NCI-H524 (cell line): Measurements from ENCODE around the gene OCA2.
"Not testable (repeated sequence)": the region's sequence is repeated elsewhere in the genome, so short reads cannot be mapped to it uniquely, and the experiment has no call there.

Experiments
- DNase-seq, 2 experiments: peaks; one replicate each; lab custom pipeline; 2025; lab: John Stamatoyannopoulos, UW

OCA2 gene

DNA sequence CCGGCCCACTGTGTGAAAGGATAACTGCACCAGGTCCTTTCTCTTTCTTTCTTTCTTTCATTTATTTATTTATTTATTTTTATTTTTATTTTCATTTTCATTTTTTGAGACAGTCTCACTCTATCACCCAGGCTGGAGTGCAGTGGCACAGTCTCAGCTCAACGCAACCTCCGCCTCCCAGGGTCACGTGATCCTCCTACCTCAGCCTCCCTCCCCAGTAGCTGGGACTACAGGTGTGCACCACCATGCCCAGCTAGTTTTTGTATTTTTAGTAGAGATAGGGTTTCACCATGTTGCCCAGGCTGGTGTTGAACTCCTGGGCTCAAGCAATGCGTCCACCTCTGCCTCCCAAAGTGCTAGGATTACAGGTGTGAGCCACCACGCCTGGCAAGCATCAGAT is 146.5 kb downstream of the OCA2 start:
- DNase-seq = not testable (repeated sequence)

DNA sequence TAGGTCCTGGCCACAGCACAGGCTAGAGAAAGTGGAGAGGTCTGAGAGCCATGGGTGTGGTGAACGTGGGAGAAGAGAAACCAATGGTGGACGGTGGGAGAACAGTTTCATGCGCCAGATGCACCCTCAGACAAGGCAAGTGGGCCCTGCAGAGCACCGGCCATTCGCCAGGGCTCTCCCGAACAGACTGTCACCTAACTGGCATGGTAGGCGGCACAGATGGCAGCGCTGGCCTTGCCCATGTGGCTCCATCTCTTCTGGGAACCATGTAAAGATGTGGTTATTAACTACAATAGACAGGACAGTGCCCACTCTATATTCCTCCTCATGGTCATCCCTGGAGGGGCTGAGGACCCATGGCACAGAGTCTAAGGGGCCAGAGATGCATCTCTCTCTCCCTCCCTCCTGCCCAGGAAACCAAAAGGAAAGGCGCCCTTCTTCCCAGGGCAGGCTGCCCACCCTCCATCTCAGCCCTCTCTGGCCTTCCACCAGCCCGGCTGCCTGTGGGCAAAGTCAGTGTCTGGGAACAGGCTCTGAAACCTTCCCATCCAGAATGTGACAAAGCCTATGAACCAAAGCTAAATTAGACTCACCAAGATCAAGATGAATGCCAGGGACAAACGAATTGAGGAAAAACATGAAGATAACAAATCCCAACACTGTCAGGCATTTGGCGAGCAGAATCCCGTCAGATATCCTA is 147.8 kb downstream of the OCA2 start:
- DNase-seq = no peak

DNA sequence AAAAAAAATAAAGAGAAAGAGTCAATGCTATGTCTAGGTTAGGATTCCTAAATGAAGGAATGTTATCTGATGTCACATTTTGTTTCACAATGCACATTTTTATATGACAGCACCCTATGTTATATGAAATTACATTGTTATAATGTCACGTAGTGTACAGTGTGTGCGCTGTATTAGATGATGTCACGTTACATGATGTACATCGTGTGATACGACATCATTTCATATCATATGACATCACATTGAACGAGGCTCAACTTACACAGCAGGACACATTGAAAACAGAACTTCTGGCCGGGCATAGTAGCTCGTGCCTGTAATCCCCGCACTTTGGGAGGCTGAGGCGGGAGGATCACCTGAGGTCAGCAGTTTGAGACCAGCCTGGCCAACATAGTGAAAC is 150.0 kb downstream of the OCA2 start:
- DNase-seq = no peak

DNA sequence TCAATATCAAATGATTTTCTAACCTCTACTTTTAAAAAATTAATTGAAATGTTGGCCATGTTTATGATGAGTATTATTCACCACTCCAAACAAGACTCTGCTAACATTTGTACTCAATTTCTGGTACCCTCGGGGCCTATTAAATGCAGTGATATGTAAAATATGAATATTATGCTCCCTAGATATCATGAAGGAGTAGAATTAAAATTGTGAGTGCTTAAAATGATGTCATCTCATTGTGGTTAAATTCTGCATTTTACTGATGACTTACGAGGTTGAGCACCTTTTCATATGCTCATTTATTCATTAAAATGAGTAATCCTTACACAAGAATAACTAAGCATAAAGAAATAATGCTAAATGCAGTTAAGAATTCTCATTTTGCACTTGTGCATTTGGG is 159.9 kb downstream of the OCA2 start:
- DNase-seq = no peak

DNA sequence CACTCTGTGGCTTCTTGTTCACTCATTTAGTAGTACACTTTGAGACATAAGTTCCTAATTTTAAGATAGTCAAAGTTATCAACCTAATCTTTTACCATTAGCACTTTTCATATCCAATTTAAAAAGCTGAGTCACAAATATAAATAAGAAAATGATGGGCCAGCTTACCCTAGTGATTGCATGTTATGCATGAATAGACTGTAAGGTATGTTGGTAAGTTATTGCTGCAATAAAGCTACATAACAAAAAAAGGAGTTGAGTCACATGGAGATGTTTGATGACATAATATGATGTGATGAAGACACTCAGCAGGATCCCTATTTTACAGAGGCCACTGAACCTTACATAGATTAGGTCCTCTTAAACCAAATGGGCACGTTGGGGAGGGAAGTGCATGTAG is 161.3 kb downstream of the OCA2 start:
- no peak for DNase-seq

DNA sequence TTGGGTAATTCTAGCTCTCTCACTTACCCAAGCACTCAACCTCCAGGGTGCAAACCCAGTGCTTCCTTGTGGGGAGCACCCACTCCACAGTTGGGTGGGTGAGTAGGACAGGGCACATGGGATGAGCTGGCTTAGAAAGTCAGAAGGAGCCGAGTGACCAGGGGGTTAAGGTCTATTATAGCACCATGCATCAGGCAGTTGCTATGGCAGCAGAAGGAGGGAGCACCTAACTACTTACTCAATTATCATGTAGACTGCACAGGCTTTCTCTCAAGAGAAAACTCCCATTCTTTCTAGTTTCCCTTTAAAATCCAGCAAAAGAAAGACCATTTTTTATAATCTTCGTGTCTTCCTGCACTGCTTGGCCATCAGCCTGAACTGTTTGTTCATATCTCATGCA is 163.0 kb downstream of the OCA2 start:
- no peak for DNase-seq

DNA sequence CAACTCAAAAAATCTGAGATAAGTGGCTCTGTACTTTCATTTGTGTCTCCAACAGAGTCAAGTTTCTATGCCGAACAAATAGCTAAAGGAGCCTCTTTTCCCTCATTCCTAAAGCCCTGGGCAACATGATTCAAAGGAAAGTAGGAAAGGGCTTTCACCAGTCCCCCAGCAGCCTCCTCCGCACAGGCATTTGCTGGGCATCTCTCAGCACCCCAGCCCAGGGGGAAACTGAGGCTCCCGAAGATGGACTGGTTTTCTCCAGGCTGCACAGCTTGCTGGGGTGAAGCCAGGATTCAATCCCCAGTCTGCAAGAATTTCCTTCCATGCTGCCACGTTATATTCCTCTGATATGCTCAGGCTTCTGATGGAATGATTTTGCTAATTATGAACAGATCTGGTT is 163.8 kb downstream of the OCA2 start:
- no peak for DNase-seq

DNA sequence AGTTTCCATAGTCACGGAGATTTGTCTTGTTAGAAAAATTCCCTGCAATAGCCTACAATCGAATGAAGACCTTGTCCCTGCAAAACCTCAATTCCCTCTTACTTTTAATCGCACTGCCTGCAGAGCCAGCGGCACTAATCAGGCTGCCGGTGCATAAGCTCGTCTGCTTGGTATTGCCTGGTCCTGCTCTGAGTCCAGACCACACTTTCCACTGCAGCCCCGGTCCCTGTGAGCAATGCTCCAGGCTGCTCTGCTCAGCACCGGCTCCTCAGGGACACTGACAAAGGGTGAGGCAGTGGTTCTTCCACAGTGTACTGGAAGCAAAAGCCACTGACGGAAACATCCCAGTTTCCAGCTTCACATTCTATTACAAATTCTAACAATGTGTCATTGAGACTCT is 164.3 kb downstream of the OCA2 start:
- DNase-seq = no peak

DNA sequence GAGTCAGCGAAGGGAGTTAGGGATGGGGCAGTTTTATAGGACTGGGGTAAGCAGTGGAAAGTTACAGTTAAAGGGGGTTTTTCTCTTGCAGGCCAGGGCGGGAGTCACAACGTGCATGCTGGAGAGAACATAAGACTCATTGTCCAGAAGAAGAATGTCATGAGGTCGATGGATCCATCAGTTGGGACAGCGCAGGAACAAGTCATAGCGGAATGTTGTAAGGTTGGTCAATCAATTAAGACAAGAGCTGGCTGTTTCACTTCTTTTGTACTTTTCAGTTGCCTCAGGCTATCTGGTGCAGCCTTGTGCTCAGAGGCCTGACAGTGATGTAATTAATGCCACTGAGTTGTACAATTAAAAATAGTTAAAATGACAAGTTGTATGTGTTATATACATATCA is 165.6 kb downstream of the OCA2 start:
- DNase-seq = no peak

DNA sequence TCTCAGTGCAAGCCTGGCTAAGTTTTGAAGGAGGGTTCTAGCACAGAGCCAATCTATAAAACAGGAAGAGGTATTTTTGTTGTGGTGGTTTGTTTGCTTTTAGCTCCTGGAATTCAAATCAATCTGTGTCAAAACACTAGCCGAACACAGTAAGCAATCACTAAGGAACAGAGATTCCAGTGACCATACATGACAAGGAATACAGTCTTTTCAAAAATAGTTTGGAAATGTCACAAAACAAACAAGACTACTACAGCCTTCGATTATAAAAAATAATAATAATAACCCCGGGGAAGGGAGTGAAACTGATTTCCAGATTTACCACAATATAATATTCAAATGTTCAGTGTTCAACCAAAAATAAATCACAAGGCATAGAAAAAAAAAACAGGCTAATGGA is 166.5 kb downstream of the OCA2 start:
- DNase-seq = no peak

DNA sequence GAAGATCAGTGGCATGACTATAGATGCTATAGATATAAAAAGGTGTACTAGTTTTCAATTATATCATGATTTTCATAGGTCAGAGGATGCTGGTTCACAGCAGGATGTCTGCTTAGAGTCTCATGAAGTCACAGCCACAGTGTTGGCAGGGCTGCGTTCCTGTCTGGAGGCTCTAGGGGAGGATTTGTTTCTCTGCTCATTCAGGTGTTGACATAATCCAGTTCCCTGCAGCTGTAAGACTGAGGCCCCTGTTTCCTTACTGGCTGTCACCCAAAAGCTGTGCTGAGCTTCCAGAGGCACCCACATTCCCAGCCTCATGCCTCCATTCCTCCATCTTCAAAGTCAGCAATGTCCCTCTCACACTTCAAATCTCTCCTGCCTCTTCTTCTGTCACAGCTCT is 170.7 kb downstream of the OCA2 start:
- no peak for DNase-seq

DNA sequence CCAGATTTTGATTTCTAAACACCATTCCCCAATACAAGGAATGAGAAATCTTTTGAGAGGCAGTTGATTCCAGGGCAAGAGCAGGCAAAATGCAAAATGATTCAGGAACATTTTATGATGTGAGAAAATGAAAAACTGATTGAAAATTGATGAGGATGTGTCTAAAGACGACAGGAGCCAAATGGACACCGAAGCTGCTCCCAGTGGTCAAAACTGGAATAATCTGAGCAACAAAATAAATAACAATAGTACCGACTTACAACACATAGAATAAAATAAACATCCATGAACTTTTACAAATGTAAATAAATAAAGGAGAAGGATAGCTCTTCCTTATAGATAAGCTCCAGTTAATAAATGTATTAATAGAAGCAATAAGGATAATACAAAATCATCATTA is 186.8 kb downstream of the OCA2 start:
- DNase-seq = no peak

DNA sequence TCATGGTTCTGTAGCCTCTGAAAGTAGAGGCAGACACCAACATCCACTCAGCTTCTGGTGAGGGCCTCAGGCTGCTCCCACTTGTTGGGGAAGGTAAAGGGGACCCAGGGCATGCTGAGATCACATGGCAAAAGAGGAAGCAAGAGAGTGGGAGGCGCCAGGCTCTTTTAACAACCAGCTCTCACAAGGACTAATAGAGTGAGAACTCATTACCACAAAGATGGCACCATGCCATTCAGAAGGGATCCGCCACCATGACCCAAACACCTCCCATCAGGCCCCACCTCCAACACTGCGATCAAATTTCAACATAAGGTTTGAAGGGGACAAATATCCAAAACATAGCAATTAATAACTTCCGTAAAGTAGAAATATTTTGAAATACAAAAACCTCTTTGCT is 192.3 kb downstream of the OCA2 start:
- no peak for DNase-seq

DNA sequence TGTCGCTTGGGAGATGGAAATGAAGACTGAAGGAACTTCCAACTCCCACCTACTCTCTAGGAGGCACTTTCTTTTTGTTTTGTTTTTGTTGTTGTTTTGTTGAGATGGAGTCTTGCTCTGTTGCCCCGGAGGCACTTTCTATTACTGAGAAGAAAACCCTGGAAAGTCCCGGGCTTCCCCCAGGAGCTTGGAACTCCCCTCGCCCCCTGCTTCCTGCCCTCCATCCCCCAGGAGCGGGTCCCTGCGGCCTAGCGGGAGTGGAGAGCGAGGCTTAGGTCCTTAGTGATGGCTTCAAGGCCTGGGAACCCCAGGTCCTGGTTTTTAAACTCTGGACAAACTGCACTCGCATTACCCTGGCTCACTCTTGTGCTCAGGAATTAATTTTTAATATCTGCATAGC is 195.7 kb downstream of the OCA2 start:
- no peak for DNase-seq

DNA sequence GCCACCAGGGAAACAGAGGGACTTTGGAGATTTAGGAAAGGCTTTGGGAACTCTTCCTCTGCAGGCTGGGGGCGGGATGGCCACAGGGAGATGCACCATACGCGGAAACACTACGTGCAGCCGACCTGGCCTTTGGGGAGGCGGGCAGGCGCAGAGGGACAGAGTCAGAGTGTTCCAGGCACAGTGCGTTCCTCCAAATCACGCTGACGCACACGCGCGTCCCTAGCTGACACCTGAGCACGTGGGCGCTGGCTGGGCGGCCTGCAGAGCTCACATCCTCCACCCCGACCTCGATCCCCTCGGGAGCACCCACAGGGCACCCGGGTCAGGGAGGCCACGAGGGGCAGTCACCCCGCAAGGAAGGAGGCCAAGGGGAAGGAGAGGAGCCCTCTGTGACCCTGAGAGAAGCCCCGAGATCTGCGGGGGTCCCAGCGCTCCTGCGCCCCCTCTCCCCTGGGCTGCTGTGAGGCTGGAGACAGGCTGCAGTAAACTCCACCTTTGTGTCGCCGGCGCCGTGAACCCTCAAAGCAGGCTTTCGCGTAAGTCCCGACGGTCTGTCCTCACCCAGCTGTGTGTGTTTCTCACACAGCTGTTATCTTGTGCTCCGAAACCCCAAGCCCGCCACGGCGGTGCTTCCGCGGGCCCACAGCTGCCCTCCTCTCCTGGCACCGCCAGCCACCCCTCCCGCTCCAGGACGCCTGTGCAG is 196.3 kb downstream of the OCA2 start:
- no peak for DNase-seq

DNA sequence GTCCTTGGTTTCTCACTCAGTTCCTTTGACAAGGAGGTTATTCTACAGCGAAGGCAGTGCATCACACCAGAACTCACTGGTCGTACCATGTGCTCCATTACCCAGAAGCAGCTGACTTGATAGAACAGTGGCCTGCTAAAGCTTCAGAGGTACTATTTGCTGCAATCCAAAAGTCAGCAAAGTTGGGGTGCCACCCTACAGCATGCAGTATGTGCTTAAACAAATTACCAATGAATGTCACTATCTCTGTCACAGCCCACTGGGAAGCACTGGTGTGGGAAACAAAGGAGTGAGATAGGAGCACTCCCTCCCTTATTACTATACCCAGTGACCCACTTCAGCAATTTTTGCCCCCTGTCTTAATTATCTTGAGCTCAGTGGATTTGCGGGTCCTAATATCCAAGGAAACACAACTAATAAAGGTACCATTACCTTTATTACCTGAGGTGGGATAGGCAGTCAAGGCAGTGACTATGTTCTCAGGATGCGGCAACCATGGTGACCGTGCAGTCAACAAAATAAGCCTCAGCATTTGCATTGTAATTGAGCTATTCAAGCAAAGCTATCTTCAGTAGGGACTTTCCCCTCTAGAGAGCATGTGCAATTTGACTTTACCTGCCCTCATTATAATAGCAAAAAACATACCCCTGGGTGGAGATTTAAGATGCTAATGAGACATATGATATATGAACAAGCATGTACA is 199.4 kb downstream of the OCA2 start:
- DNase-seq = no peak

DNA sequence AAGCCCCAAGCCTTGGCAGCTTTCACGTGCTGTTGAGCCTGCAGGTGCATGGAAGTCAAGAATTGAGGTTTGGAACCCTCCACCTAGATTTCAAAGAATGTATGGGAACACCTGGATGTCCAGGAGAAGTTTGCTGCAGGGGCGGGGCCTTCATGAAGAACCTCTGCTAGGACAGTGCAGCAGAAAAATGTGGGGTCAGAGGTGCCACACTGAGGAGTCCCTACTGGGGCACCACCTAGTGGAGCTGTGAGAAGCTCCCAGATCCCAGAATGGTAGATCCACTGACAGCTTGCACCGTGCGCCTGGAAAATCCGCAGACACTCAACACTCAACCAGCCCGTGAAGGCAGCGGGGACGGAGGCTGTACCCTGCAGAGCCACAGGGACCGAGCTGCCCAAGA is 201.6 kb downstream of the OCA2 start:
- DNase-seq = no peak

DNA sequence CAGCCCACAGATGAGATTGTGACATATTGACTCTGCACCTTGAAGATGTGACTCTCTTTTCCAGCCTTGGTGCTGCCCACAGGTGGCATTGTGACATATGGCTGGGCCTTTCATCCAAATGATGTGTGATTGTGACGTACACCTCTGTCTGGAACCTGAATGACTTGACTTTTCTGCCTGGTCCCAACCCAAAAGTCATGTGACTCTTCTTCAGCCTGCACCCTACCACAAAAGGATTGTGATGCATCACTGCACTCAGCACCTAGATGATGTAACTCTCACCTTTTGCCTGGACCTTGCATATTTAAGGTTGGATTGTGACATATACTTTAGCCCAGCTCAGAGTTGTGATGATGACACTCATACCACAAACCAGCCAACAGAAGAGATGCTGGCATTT is 204.5 kb downstream of the OCA2 start:
- no peak for DNase-seq

DNA sequence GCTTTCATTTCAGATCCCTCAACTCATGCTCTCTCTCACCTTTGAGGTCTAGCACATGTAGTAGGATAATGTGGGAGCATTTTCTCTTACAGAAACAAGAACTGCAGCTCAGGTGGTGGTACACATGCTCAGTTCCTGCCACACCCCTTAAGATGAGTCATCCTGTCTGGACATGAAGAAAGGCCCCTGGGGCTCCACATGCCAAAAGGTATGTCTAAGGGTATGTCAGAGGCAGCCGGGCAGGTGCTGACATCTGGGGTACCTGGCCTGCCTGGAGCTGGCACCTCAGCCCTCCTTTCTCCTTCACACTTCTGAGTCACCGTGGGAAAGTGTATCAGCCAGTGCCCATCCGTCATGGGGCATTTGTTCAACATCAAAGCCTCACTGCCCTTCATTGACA is 209.9 kb downstream of the OCA2 start:
- DNase-seq = no peak

DNA sequence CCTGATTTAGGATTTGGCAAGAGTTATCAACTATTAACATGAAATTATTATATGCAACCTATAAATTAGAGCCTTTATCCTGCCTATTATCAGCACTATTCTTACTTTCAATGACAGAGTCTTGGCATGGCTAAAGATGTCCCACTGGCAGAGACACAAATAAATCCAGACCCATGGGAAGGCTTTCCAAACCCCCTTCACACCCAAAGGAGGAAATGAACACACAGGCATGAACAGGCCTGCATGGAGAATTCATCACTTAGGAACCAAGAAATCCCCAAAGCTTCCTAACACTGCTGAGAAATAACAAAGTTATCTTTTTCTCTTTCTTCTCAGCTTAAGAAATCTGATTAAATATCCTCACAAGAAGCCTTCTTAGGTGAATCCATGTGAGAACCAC is 213.9 kb downstream of the OCA2 start:
- no peak for DNase-seq

DNA sequence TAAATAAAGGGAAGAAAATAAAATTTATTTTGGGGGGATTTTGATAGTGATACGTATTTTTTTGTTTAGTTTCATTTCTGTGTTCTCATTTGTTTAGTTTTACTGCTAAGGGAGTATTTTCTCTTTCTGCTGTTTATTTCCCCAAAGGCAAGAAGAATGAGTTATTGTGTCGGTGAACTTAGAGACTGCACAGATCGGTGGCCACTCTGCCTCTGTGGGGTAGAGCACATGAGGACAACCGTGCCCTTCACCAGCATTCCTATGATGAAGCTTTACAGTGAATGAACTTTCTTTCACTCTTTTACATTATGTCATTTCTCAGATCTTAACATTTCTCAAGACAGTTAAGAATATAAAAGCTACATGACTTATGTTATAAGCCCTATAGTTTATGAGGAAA is 214.4 kb downstream of the OCA2 start:
- no peak for DNase-seq

DNA sequence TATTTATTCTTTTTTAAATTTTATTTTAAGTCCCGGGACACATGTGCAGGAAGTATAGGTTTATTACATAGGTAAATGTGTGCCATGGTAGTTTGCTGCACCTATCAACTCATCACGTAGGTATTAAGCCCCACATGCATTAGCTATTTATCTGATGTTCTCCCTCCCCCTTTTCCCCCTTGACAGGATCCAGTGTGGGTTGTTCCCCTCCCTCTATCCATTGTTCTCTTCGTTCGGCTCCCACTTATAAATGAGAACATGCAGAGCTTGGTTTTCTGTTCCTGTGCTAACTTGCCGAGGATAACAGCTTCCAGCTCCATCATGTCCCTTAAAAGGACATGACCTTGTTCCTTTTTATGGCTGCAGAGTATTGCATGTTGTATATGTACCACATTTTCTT is 220.3 kb downstream of the OCA2 start:
- DNase-seq = no peak

DNA sequence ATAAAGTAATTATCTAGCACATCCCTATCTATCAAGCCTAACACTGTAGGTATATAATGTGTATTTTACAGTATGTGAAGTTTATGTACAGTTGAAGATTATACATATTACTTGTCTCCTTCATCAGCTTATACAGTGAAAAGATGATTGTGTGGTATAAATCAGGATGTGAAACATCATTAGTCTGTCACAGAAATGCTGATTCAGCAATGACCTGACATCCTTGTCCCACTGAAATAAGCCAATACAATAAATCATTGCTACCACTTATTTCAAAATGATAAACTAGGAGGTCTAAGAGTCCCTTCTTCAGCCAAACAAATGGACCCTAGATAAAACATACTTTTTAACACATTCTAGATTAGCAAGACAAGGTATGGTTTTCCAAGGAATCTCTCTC is 225.3 kb downstream of the OCA2 start:
- no peak for DNase-seq

DNA sequence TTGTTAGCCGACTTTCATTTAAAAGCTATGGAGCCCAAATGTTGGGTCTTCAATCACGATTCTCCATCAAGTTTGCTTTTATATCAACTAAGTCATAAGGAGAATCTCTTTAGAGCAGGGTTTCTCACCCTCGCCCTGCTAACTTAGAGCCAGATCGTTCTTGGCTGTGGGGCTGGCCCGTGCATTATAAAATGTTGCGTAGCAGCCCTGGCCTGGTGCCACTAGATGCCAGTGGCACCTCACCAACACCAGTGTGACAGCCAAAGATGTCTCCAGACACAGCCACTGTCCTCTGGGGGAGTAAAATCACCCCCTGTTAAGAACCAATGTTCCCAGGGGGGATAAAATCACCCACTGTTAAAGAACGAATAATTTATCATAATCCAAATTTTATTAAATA is 226.1 kb downstream of the OCA2 start:
- DNase-seq = no peak
